ENCODE data around the gene NR6A1.

The NR6A1 gene

DNA sequence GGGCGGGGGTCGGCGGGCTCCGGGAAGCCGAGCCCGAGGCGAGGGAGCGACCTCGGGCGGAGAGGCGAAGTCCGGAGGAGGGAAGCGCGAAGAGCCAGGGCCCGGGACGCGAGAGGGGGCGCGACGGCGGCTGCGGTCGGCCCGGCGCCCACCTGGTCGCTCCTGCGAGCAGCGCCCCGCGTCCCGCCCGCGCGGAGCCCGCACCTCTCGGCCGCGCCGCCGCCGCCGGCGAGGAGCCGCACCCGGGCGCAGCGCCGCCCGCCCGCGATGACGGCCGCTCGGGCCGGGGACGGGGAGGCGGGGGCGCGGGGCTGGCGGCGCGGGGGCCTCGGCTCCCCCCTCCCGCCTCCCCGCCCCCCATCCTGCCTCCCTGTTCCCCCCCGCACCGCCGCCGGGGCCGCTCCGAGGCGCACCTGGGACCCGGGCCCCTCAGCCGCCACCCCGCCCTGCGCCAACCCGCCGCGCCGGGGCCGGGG lies 266.5 kb downstream of the NR6A1 start:
- no peaks in the 10 kb centered on the region for H3K9me3 ChIP-seq (ENCODE audit: control insufficient read depth, insufficient read depth, low read depth, low read length)
- POLR2A ChIA-PET, result no interaction called here
- CTCF ChIA-PET, result interaction anchor here (0.9 kb wide), 1 partner anchor 85 kb away, joined by 3 read pairs; no protein-coding TSS in a partner anchor
- H3K27ac ChIP-seq (ENCODE audit: extremely low read depth, low read depth, low read length), result no peak overlapping the region
- TF ChIP-seq ZNF776 (tag by site-specific recombination; IDR thresholded peaks at IDR 0.05; ENCODE audit: borderline replicate concordance), result no peak
- no peak for TF ChIP-seq ZNF214 (tag by site-specific recombination; IDR thresholded peaks at IDR 0.05; ENCODE audit: borderline replicate concordance)
- TF ChIP-seq, protein P1, sequence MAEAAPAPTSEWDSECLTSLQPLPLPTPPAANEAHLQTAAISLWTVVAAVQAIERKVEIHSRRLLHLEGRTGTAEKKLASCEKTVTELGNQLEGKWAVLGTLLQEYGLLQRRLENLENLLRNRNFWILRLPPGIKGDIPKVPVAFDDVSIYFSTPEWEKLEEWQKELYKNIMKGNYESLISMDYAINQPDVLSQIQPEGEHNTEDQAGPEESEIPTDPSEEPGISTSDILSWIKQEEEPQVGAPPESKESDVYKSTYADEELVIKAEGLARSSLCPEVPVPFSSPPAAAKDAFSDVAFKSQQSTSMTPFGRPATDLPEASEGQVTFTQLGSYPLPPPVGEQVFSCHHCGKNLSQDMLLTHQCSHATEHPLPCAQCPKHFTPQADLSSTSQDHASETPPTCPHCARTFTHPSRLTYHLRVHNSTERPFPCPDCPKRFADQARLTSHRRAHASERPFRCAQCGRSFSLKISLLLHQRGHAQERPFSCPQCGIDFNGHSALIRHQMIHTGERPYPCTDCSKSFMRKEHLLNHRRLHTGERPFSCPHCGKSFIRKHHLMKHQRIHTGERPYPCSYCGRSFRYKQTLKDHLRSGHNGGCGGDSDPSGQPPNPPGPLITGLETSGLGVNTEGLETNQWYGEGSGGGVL (tag by site-specific recombination; IDR thresholded peaks at IDR 0.05), result no peak
- TF ChIP-seq SP7 (tag by site-specific recombination; IDR thresholded peaks at IDR 0.05), result no peak
- no peak for TF ChIP-seq ZNF416 (tag by site-specific recombination; IDR thresholded peaks at IDR 0.05)
- TF ChIP-seq ZNF10 (tag by site-specific recombination; IDR thresholded peaks at IDR 0.05), result no peak
- TF ChIP-seq ZNF174 (tag by site-specific recombination; IDR thresholded peaks at IDR 0.05), result no peak
- TF ChIP-seq, protein P2, sequence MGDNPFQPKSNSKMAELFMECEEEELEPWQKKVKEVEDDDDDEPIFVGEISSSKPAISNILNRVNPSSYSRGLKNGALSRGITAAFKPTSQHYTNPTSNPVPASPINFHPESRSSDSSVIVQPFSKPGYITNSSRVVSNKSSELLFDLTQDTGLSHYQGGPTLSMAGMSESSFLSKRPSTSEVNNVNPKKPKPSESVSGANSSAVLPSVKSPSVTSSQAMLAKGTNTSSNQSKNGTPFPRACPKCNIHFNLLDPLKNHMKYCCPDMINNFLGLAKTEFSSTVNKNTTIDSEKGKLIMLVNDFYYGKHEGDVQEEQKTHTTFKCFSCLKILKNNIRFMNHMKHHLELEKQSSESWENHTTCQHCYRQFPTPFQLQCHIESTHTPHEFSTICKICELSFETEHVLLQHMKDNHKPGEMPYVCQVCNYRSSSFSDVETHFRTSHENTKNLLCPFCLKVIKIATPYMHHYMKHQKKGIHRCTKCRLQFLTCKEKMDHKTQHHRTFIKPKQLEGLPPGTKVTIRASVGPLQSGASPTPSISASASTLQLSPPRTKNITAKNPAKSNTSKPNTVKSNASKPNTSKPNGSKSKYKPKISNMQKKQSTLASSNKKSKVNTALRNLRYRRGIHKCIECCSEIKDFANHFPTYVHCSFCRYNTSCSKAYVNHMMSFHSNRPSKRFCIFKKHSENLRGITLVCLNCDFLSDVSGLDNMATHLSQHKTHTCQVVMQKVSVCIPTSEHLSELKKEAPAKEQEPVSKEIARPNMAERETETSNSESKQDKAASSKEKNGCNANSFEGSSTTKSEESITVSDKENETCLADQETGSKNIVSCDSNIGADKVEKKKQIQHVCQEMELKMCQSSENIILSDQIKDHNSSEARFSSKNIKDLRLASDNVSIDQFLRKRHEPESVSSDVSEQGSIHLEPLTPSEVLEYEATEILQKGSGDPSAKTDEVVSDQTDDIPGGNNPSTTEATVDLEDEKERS (tag by site-specific recombination; IDR thresholded peaks at IDR 0.05), result no peak
- no peak for TF ChIP-seq KLF16 (tag by site-specific recombination; IDR thresholded peaks at IDR 0.05)
- TF ChIP-seq WT1 (tag by site-specific recombination; IDR thresholded peaks at IDR 0.05), result no peak
- TF ChIP-seq RBAK (tag by site-specific recombination; IDR thresholded peaks at IDR 0.05), result no peak
- TF ChIP-seq TCF7L2 (IDR thresholded peaks at IDR 0.05; ENCODE audit: borderline replicate concordance, low read depth, low read length), result no peak
- H3K36me3 ChIP-seq (ENCODE audit: control insufficient read depth in 2 of 2, insufficient read depth in 1 of 2, low read length in 2 of 2), result no peaks in the 10 kb centered on the region
- no peaks in the 10 kb centered on the region for H3K4me1 ChIP-seq (ENCODE audit: control insufficient read depth, insufficient read depth, low read length)
- peak overlapping the region; percentile 11 for H3K4me3 ChIP-seq (ENCODE audit: low read depth, low read length)

DNA sequence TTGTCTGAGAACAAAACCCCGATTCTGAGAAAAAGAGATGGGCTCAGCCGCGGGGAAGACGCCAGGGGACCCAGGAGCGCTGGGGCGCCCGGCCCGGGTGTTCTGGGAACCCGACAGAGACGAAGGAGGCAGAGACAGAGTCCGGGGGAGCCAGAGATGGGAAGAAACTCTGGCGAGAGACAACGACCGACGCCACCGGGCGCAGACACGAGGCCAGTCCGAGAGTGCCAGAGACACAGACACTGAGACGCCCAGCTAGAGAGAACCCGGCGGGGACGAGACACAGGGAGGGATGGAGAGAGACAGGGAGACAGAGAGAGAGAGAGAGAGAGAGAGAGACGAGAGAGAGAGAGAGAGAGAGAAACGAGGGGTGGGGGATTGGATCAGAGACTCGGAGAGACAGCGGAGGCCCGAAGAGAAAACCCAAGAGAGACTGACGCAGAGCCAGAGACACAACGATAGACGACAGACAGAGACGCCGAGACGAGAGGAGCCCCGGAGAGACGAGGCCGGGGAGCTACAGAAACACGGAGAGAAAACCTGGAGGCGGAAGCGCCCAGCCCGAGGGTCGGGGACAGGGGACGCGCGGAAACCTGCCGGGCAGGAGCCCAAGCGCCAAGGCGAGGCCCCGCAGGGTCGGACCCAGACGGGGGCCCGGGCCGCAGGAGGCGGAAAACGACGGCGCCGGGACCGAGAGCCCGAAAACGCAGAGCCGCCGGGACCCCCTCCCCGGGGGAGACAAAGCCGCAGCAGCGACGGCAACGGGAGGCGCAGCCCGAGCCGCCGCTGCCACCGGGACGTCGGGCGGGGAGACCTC lies 267.2 kb downstream of the NR6A1 start:
- H3K4me1 ChIP-seq (ENCODE audit: control insufficient read depth, insufficient read depth, low read length), result no peaks in the 10 kb centered on the region
- peak overlapping the region; percentile 11 for H3K4me3 ChIP-seq (ENCODE audit: low read depth, low read length)
- H3K9me3 ChIP-seq (ENCODE audit: control insufficient read depth, insufficient read depth, low read depth, low read length), result no peaks in the 10 kb centered on the region
- ChIA-PET CTCF (interaction anchor here (0.7 kb wide), 1 partner anchor 16 kb away, joined by 3 read pairs; no protein-coding TSS in a partner anchor), POLR2A (no interaction called here)
- no peak overlapping the region for H3K27ac ChIP-seq (ENCODE audit: extremely low read depth, low read depth, low read length)
- TF ChIP-seq ZNF596 (tag by site-specific recombination; IDR thresholded peaks at IDR 0.05) (peak; percentile 94), ZNF335 (tag by site-specific recombination; conservative IDR thresholded peaks at IDR 0.05) (peak; percentile 47), ZNF366 (tag by site-specific recombination; conservative IDR thresholded peaks at IDR 0.05) (0 out of 2 replicates have a peak, but pooled peaks have one; percentile 29), KLF8 (tag by site-specific recombination; IDR thresholded peaks at IDR 0.05) (no peak), ZNF274 (IDR thresholded peaks at IDR 0.05; ENCODE audit: low read length) (no peak), ZNF274 (tag by site-specific recombination; IDR thresholded peaks at IDR 0.05; ENCODE audit: borderline replicate concordance) (no peak)
- no peaks in the 10 kb centered on the region for H3K36me3 ChIP-seq (ENCODE audit: control insufficient read depth in 2 of 2, insufficient read depth in 1 of 2, low read length in 2 of 2)

Data from HEK293 (cell line).